Testis (tissue), 3 donors: ENCODE data around the gene CDH4. TPM values are rescaled to one million over a fixed set of nuclear protein-coding genes. Genes with fewer than 3 reads are reported as not detected.

Experiments
- DNase-seq: peaks from one replicate; pipeline ENCODE4 v3.0.0-alpha.2; 2019
- H3K27ac ChIP-seq, 2 donors: fragments of 200-600 bp; sonication (generic); one replicate each; pipeline ENCODE4 v1.5.1; 2019
- H3K27me3 ChIP-seq: fragments of 200-600 bp; sonication (generic); one replicate; pipeline ENCODE4 v1.5.1; 2019
- H3K36me3 ChIP-seq: fragments of 200-600 bp; sonication (generic); one replicate; pipeline ENCODE4 v1.5.1; 2017; ENCODE audit warnings: low read depth; ENCODE audit errors: missing control alignments
- H3K4me1 ChIP-seq: fragments of 200-600 bp; sonication (generic); one replicate; pipeline ENCODE4 v1.5.1; 2019
- H3K4me3 ChIP-seq, 2 donors: fragments of 200-600 bp; sonication (generic); one replicate each; pipeline ENCODE4 v1.5.1; 2017 to 2019
- H3K9me3 ChIP-seq: fragments of 200-600 bp; sonication (generic); one replicate; pipeline ENCODE4 v1.5.1; 2017
- POLR2A ChIP-seq: fragments of 450-650 bp; IDR thresholded peaks from one replicate; pipeline ENCODE4 v1.6.1; 2017; ENCODE audit warnings: antibody characterized with exemption, mild to moderate bottlenecking, moderate library complexity
- WGBS, 2 donors: methylation state at CpG; one replicate each; pipeline ENCODE4 v1.1.5; 2018; 5-methylcytosine and 5-hydroxymethylcytosine counted together
- intact Hi-C: fragments of 100-400 bp; cut with DNase I; formaldehyde crosslinking; loops from one replicate; pipeline ENCODE4 v1.15.1; 2023; ENCODE audit warnings: low total_unique reads
- polyA plus RNA-seq: library from polyadenylated mRNA; stranded (reverse); fragments of 350-450 nt; fragmentation: Illumina TruSeq; extraction: RNeasy Lipid Tissue Mini Kit (QIAGEN cat#74804); gene quantifications from one replicate; pipeline ENCODE4 v1.2.3, GENCODE V29; 2014; ENCODE audit warnings: low read depth, low replicate concordance; ENCODE audit not compliant: insufficient read depth
- total RNA-seq, 2 donors: library from RNA; depleted of rRNA; stranded (reverse); fragments of >200 nt; gene quantifications; one replicate each; pipeline ENCODE4 v1.2.3, GENCODE V29; 2016
- TF ChIP-seq, protein P1 (sequence below), 3 experiments: fragments of 450-650 bp in 2 of 3; fragments of 200-600 bp in 1 of 3; sonication (generic) in 1 of 3; IDR thresholded peaks; one replicate each; pipeline ENCODE4 v1.5.1; 2016 to 2019; ENCODE audit warnings: antibody characterized with exemption in 3 of 3, mild to moderate bottlenecking in 2 of 3, moderate library complexity in 1 of 3

CDH4 gene
- total and polyA plus RNA-seq, 3 donors from 2014 or later = 1.4 to 3.3 (median 1.9) TPM

DNA sequence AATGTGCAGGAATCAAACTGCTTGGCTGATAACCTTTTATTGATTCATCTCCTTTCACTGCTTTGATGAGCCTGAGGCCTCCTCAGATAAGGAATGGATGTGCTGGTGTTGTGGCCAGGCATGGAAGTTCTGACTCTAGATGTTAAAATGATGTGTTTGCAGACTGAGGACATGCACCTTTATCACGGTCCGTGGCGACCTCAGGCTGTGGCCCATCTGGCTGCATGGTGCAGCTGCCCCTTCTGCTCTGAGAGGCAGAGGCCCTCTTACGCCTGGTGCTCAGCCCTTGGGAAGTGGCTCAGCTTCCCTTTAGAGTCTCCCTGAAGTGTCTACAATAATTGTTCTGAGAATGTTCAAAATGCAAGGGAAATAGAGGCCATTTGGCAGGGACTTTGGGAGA lies 26.2 kb downstream of the CDH4 start:
- Histone ChIP-seq H3K27ac (no peak overlapping the region), H3K9me3 (no peaks in the 10 kb centered on the region), H3K36me3 (no peaks in the 10 kb centered on the region), H3K27me3 (no peaks in the 10 kb centered on the region), H3K4me1 (no peaks in the 10 kb centered on the region), H3K4me3 (no peak overlapping the region)
- WGBS, 2 donors = 83 to 89% methylated on average over 4 of the region's 4 CpGs
- no peak for DNase-seq
- TF ChIP-seq POLR2A = no peak
- TF ChIP-seq, protein P1, sequence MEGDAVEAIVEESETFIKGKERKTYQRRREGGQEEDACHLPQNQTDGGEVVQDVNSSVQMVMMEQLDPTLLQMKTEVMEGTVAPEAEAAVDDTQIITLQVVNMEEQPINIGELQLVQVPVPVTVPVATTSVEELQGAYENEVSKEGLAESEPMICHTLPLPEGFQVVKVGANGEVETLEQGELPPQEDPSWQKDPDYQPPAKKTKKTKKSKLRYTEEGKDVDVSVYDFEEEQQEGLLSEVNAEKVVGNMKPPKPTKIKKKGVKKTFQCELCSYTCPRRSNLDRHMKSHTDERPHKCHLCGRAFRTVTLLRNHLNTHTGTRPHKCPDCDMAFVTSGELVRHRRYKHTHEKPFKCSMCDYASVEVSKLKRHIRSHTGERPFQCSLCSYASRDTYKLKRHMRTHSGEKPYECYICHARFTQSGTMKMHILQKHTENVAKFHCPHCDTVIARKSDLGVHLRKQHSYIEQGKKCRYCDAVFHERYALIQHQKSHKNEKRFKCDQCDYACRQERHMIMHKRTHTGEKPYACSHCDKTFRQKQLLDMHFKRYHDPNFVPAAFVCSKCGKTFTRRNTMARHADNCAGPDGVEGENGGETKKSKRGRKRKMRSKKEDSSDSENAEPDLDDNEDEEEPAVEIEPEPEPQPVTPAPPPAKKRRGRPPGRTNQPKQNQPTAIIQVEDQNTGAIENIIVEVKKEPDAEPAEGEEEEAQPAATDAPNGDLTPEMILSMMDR (IDR thresholded peaks at IDR 0.05) = no peak
- intact Hi-C loops = no loop called here

DNA sequence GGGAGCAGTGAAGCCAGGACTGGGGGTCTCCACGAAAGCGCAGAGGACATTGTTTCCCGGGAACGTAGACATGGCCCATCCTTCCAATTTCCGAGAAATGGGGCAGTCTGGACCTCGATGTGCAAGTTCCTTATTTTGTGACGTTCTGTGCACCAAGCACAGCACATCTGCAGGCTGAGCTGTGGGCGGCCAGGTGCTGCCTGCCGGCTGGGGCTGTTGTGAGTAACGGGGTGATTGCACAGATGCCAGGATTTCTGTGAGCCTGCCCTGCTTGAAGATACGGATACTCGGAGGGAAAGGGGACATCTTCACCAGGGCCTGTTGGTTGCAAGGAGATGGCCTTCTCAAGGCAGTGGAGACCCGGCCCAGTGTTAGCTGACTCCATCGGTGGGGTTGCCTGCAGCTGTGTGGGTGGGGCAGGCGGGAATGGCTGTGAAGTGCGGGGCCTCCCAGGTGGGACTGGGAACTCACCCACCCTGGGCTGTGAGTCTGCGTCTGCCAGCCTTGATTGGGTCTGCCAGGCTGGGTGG lies 27.6 kb downstream of the CDH4 start:
- no peaks in the 10 kb centered on the region for H3K27me3 ChIP-seq
- no peaks in the 10 kb centered on the region for H3K4me1 ChIP-seq
- no peak for DNase-seq
- intact Hi-C loops = no loop called here
- no peaks in the 10 kb centered on the region for H3K36me3 ChIP-seq
- WGBS, 2 donors = 75 to 84% methylated on average over 16 to 17 of the region's 17 CpGs
- no peaks in the 10 kb centered on the region for H3K9me3 ChIP-seq
- H3K27ac ChIP-seq = no peak overlapping the region
- no peak for TF ChIP-seq POLR2A
- TF ChIP-seq, protein P1 (IDR thresholded peaks at IDR 0.05) = no peak
- H3K4me3 ChIP-seq = no peak overlapping the region

DNA sequence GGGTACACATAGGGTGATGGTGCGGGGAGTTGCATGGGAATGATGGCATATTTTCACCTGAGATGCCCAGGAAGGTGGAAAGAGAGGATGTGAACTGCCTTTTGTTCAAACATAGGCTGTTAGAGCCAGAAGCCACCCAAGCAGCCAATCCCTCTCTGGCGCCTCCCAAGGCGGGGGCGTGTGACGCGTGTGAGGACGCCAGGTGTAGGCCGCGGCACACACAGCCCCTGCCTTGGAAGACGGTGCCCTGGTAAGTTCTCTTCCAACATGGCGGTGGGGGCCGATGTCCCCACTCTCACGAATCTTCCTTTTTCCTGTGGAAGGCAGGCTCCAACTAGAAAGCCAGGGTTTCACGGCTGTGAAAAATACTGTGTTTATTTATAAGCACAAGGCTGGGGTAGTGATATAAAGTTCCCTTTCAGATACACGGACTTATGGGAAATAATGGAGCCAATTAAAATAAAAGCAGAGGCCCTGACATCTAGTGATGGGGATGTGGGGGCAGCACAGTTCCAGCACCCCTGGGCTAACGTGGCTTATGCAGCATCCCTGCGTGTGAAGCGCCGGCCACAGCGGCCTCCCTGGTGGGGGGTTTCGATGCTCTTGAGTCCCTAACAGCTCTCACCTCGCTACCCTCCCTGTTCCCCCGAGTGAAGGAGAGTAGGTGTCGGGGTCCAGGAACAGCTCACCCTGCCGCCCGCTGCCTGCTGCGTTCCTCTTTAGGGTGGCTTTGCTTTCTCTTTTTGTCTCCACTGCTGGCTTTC lies 28.3 kb downstream of the CDH4 start:
- no peaks in the 10 kb centered on the region for H3K27me3 ChIP-seq
- H3K9me3 ChIP-seq = no peaks in the 10 kb centered on the region
- TF ChIP-seq, protein P1 (IDR thresholded peaks at IDR 0.05) = no peak
- TF ChIP-seq POLR2A = no peak
- DNase-seq = no peak
- no peaks in the 10 kb centered on the region for H3K36me3 ChIP-seq
- 89 to 90% methylated on average over 27 of the region's 27 CpGs for WGBS, 2 donors
- intact Hi-C loops = no loop called here
- H3K27ac ChIP-seq = no peak overlapping the region
- H3K4me3 ChIP-seq = no peak overlapping the region
- H3K4me1 ChIP-seq = no peaks in the 10 kb centered on the region

DNA sequence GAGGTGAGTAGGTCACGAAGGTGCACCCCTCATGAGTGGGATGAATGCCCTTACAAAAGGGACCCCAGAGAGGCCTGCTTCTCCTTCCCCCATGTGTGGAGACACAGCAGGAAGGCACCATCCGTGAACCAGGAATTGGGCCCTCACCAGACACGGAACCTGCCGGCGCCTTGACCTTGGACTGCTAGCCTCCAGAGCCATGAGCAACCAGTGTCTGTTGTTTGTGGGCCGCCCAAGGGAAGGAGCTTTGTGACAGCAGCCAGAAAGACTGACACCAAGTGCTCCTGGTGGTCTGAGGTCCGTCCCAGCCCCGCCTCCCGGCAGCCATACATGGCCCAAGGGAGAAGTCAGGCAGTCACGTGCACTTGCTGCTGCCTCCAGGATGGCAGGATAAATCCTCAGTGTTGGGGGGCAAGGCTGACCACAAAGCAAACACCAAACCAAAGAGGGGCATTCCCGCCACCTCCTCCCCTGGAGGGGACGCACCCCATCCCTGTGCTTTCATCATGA lies 29.3 kb downstream of the CDH4 start:
- no peak overlapping the region for H3K27ac ChIP-seq
- 85 to 87% methylated on average over 3 to 12 of the region's 12 CpGs for whole genome bisulfite sequencing, 2 donors
- TF ChIP-seq POLR2A = no peak
- TF ChIP-seq, protein P1 (IDR thresholded peaks at IDR 0.05) = no peak
- intact Hi-C loops = no loop called here
- no peaks in the 10 kb centered on the region for H3K27me3 ChIP-seq
- H3K4me3 ChIP-seq = no peak overlapping the region
- no peaks in the 10 kb centered on the region for H3K36me3 ChIP-seq
- DNase-seq = no peak
- no peaks in the 10 kb centered on the region for H3K9me3 ChIP-seq
- H3K4me1 ChIP-seq = no peaks in the 10 kb centered on the region
